HG02642 (cell line): ENCODE measurements around the gene KYAT1.
"Not testable (repeated sequence)": the region's sequence is repeated elsewhere in the genome, so short reads cannot be mapped to it uniquely, and the experiment has no call there.

Experiments used
- ATAC-seq: cut with Tn5 transposase; IDR thresholded peaks from one replicate; pipeline ENCODE4 v1.9.1; 2021; ENCODE audit warnings: mild to moderate bottlenecking; ENCODE audit not compliant: unreplicated experiment, poor library complexity

KYAT1 gene

GRCh38 chr9:128821584-128822406 is 60.0 kb downstream of the KYAT1 start:
- ATAC-seq, result no peak

- ATAC-seq, result no peak
These were observed 60.8 kb downstream of the KYAT1 start for GRCh38 chr9:128820665-128821583.

GRCh38 chr9:128819716-128820664 is 61.8 kb downstream of the KYAT1 start:
- no peak for ATAC-seq

- peak; percentile 32 for ATAC-seq
These were observed 62.7 kb downstream of the KYAT1 start for GRCh38 chr9:128818839-128819715.

GRCh38 chr9:128818099-128818838 is 63.5 kb downstream of the KYAT1 start, which contains the start of gene ENDOG:
Gene ENDOG (plus strand): TSS chr9:128818500. CDS start chr9:128818685, 185 bp downstream.
- ATAC-seq, result peak; percentile 86

GRCh38 chr9:128810873-128811272 is 70.9 kb downstream of the KYAT1 start:
- no peak for ATAC-seq

GRCh38 chr9:128809831-128810230 is 71.9 kb downstream of the KYAT1 start:
- ATAC-seq, result no peak

GRCh38 chr9:128809036-128809599 is 72.6 kb downstream of the KYAT1 start:
- ATAC-seq, result no peak

- ATAC-seq, result no peak
These were observed 73.2 kb downstream of the KYAT1 start for GRCh38 chr9:128808543-128808942.

GRCh38 chr9:128807827-128808226 is 73.9 kb downstream of the KYAT1 start:
- ATAC-seq, result no peak

- ATAC-seq, result no peak
These were observed 76.1 kb downstream of the KYAT1 start for GRCh38 chr9:128805661-128806060.

GRCh38 chr9:128802482-128802881 is 79.3 kb downstream of the KYAT1 start:
- no peak for ATAC-seq

- ATAC-seq, result no peak
These were observed 81.7 kb downstream of the KYAT1 start for GRCh38 chr9:128800061-128800460.

- no peak for ATAC-seq
These were observed 82.9 kb downstream of the KYAT1 start for GRCh38 chr9:128798896-128799295.

GRCh38 chr9:128794961-128795360 is 86.8 kb downstream of the KYAT1 start:
- ATAC-seq, result not testable (repeated sequence)

GRCh38 chr9:128792978-128793686 is 88.6 kb downstream of the KYAT1 start:
- no peak for ATAC-seq

GRCh38 chr9:128792134-128792533 is 89.6 kb downstream of the KYAT1 start:
- no peak for ATAC-seq
